K562 (cell line): ENCODE data around the gene PDK1. TPM values are rescaled to one million over a fixed set of nuclear protein-coding genes. Genes with fewer than 3 reads are reported as not detected.

Experiments used
- EZH2 ChIP-seq: IDR thresholded peaks from 2 replicates; pipeline ENCODE4 v1.6.1; 2012; ENCODE audit warnings: low read depth, mild to moderate bottlenecking, inconsistent platforms, low read length, borderline replicate concordance
- FOSL1 ChIP-seq: fragments of 200-800 bp; sonication (Bioruptor generic); conservative IDR thresholded peaks from 2 replicates; pipeline ENCODE4 v1.6.1; 2016; ENCODE audit warnings: missing genetic modification characterization, missing compliant biosample characterization
- HDAC2 ChIP-seq: fragments of 450-650 bp; IDR thresholded peaks from 2 replicates; pipeline ENCODE4 v1.6.1; 2016; ENCODE audit warnings: mild to moderate bottlenecking
- IRF2 ChIP-seq: sonication (generic); formaldehyde crosslinking; IDR thresholded peaks from 2 replicates; pipeline ENCODE4 v1.8.1; 2022; ENCODE audit warnings: mild to moderate bottlenecking, missing genetic modification reagents
- JUND ChIP-seq, 2 experiments: IDR thresholded peaks; 2 replicates in 1 of 2; 3 replicates in 1 of 2; pipeline ENCODE4 v1.6.1; 2011; ENCODE audit warnings: borderline replicate concordance in 2 of 2, low read depth in 2 of 2, low read length in 2 of 2, improper control_type of control experiment in 1 of 2, missing biosample characterization in 1 of 2, missing genetic modification characterization in 1 of 2, missing genetic modification reagents in 1 of 2
- LCOR ChIP-seq: sonication (generic); formaldehyde crosslinking; IDR thresholded peaks from 2 replicates; pipeline ENCODE4 v1.8.0; 2022; ENCODE audit warnings: mild to moderate bottlenecking, missing genetic modification reagents
- MEIS2 ChIP-seq: fragments of 450-650 bp; IDR thresholded peaks from 2 replicates; pipeline ENCODE4 v1.6.1; 2014; ENCODE audit warnings: mild to moderate bottlenecking; ENCODE audit not compliant: partially characterized antibody
- NUFIP1 ChIP-seq: fragments of 450-650 bp; IDR thresholded peaks from 2 replicates; pipeline ENCODE4 v1.6.1; 2018; ENCODE audit not compliant: partially characterized antibody
- RFX1 ChIP-seq: fragments of 450-650 bp; IDR thresholded peaks from 2 replicates; pipeline ENCODE4 v1.6.1; 2016; ENCODE audit warnings: mild to moderate bottlenecking, moderate library complexity
- SNRNP70 ChIP-seq: fragments of 200-400 bp; formaldehyde crosslinking; optimal IDR thresholded peaks from 2 replicates; pipeline ENCODE3; 2017; ENCODE audit warnings: low read depth, low read length
- THAP12 ChIP-seq: fragments of 250-450 bp; sonication (Bioruptor Pico); IDR thresholded peaks from 2 replicates; pipeline ENCODE4 v1.9.0; 2021; ENCODE audit warnings: mild to moderate bottlenecking, inconsistent platforms
- ZNF133 ChIP-seq: fragments of 250-450 bp; sonication (Bioruptor Pico); IDR thresholded peaks from 2 replicates; pipeline ENCODE4 v1.4.0; 2020; ENCODE audit warnings: mild to moderate bottlenecking
- ZNF263 ChIP-seq: sonication (generic); formaldehyde crosslinking; IDR thresholded peaks from 2 replicates; pipeline ENCODE4 v1.8.0; 2022; ENCODE audit warnings: mild to moderate bottlenecking, missing genetic modification reagents, borderline replicate concordance
- ZNF311 ChIP-seq: fragments of 250-450 bp; sonication (Bioruptor Pico); IDR thresholded peaks from 2 replicates; pipeline ENCODE4 v1.4.0; 2020; ENCODE audit warnings: mild to moderate bottlenecking, moderate library complexity
- polyA plus RNA-seq, 8 experiments: library from polyadenylated mRNA; depleted of rRNA in 4 of 8; stranded (reverse) in 5 of 8; unstranded in 3 of 8; fragments of >200 nt; fragmentation: Nextera tagmentation in 2 of 8; fragmentation: Illumina TruSeq in 1 of 8; extraction: Ambion mirVana in 2 of 8; extraction: Trizol in 1 of 8; gene quantifications; 2 replicates each; pipeline versions ENCODE4 v1.2.1 to v1.2.3, GENCODE V29; 2011 to 2014; ENCODE audit warnings: inconsistent platforms in 1 of 8, missing spikeins in 1 of 8
- total RNA-seq, 7 experiments: library from RNA; depleted of rRNA in 6 of 7; stranded (reverse); fragments of >200 nt in 6 of 7; fragmentation: Illumina TruSeq in 2 of 7; extraction: Trizol in 2 of 7; gene quantifications; 2 replicates each; pipeline versions ENCODE4 v1.2.1 to v1.2.3, GENCODE V29; 2011 to 2021; ENCODE audit warnings: low replicate concordance in 1 of 7
- TF ChIP-seq, protein P1 (sequence below): fragments of 250-450 bp; sonication (Bioruptor Pico); IDR thresholded peaks from 2 replicates; pipeline ENCODE4 v1.4.0; 2020; ENCODE audit warnings: mild to moderate bottlenecking, moderate library complexity
- TF ChIP-seq, protein P2 (sequence below): fragments of 250-450 bp; sonication (Bioruptor Pico); IDR thresholded peaks from 2 replicates; pipeline ENCODE4 v1.4.0; 2020; ENCODE audit warnings: mild to moderate bottlenecking, moderate library complexity, borderline replicate concordance
- TF ChIP-seq, protein P3 (sequence below), 2 experiments: fragments of 450-650 bp in 1 of 2; IDR thresholded peaks; 2 replicates each; pipeline ENCODE4 v1.6.1; 2011 to 2017; ENCODE audit warnings: low read depth in 2 of 2, antibody characterized with exemption in 1 of 2, borderline replicate concordance in 1 of 2, low read length in 1 of 2, mild to moderate bottlenecking in 1 of 2, mixed read lengths in 1 of 2; ENCODE audit not compliant: control insufficient read depth in 1 of 2

PDK1 gene
- total and polyA plus RNA-seq, 9 of the 15 experiments (the other 6 are each of a cell fraction or from before 2014, with no cell fraction given): 3.5 to 176 (median 13.9) TPM

DNA sequence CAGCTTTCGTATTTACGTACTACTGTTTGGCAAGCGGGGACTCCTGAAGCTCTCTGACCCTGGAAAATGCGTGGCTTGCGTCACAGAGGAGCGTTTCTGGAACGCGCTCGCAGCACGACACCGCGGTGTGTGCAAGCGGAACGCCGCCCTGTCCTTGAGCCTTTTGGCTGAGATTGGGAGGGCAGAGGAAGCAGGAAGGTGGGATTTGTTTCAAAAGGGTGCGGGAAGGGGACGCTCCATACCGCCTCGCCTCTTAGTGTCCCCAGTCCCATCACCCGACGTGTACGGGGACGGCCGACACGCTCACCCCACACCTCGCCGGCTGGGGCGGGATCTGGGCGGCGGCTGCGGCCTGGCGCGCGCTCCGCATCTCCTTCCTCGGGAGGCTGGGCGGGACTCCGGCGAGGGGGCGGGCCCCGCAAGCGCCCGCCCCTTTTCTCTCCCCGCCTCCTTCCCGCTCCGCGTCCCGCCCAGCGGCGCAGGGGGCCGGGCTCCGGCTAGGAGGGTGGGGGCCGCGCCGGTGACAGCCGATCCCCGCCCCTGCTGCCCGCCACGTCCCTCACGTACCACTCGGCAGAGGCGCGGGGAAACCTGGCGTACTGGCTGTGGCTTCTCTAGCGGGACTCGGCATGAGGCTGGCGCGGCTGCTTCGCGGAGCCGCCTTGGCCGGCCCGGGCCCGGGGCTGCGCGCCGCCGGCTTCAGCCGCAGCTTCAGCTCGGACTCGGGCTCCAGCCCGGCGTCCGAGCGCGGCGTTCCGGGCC, at the start of gene PDK1 (continued):
- no peak for TF ChIP-seq NUFIP1
- TF ChIP-seq SNRNP70: no peak
- no peak for TF ChIP-seq RFX1
- TF ChIP-seq FOSL1 (tag): no peak
- no peak for TF ChIP-seq EZH2
- peak; percentile 86 for TF ChIP-seq LCOR (CRISPR knock-in tag)
- peak; percentile 30; the same call in 1 of the 2 replicates for TF ChIP-seq THAP12 (CRISPR knock-in tag)
- no peak for TF ChIP-seq ZNF133
- TF ChIP-seq, protein P1, sequence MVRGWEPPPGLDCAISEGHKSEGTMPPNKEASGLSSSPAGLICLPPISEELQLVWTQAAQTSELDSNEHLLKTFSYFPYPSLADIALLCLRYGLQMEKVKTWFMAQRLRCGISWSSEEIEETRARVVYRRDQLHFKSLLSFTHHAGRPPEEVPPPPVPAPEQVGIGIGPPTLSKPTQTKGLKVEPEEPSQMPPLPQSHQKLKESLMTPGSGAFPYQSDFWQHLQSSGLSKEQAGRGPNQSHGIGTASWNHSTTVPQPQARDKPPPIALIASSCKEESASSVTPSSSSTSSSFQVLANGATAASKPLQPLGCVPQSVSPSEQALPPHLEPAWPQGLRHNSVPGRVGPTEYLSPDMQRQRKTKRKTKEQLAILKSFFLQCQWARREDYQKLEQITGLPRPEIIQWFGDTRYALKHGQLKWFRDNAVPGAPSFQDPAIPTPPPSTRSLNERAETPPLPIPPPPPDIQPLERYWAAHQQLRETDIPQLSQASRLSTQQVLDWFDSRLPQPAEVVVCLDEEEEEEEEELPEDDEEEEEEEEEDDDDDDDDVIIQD (CRISPR knock-in tag): no peak
- no peak for TF ChIP-seq IRF2 (CRISPR knock-in tag)
- no peak; the same call in 1 of the 2 replicates for TF ChIP-seq ZNF263 (CRISPR knock-in tag)
- TF ChIP-seq, protein P2, sequence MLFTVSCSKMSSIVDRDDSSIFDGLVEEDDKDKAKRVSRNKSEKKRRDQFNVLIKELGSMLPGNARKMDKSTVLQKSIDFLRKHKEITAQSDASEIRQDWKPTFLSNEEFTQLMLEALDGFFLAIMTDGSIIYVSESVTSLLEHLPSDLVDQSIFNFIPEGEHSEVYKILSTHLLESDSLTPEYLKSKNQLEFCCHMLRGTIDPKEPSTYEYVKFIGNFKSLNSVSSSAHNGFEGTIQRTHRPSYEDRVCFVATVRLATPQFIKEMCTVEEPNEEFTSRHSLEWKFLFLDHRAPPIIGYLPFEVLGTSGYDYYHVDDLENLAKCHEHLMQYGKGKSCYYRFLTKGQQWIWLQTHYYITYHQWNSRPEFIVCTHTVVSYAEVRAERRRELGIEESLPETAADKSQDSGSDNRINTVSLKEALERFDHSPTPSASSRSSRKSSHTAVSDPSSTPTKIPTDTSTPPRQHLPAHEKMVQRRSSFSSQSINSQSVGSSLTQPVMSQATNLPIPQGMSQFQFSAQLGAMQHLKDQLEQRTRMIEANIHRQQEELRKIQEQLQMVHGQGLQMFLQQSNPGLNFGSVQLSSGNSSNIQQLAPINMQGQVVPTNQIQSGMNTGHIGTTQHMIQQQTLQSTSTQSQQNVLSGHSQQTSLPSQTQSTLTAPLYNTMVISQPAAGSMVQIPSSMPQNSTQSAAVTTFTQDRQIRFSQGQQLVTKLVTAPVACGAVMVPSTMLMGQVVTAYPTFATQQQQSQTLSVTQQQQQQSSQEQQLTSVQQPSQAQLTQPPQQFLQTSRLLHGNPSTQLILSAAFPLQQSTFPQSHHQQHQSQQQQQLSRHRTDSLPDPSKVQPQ (CRISPR knock-in tag): no peak
- TF ChIP-seq JUND (IDR thresholded peaks at IDR 0.05; ENCODE audit: borderline replicate concordance, low read depth, low read length): peak; percentile 20; the same call in 1 of the 2 replicates
- TF ChIP-seq JUND (tag; IDR thresholded peaks at IDR 0.05; ENCODE audit: borderline replicate concordance, low read depth, low read length): no peak; the same call in 2 of the 3 replicates
- peak; percentile 35 for TF ChIP-seq MEIS2
- no peak for TF ChIP-seq ZNF311 (CRISPR knock-in tag)
- peak; percentile 68 for TF ChIP-seq HDAC2
- TF ChIP-seq, protein P3, sequence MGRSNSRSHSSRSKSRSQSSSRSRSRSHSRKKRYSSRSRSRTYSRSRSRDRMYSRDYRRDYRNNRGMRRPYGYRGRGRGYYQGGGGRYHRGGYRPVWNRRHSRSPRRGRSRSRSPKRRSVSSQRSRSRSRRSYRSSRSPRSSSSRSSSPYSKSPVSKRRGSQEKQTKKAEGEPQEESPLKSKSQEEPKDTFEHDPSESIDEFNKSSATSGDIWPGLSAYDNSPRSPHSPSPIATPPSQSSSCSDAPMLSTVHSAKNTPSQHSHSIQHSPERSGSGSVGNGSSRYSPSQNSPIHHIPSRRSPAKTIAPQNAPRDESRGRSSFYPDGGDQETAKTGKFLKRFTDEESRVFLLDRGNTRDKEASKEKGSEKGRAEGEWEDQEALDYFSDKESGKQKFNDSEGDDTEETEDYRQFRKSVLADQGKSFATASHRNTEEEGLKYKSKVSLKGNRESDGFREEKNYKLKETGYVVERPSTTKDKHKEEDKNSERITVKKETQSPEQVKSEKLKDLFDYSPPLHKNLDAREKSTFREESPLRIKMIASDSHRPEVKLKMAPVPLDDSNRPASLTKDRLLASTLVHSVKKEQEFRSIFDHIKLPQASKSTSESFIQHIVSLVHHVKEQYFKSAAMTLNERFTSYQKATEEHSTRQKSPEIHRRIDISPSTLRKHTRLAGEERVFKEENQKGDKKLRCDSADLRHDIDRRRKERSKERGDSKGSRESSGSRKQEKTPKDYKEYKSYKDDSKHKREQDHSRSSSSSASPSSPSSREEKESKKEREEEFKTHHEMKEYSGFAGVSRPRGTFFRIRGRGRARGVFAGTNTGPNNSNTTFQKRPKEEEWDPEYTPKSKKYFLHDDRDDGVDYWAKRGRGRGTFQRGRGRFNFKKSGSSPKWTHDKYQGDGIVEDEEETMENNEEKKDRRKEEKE (IDR thresholded peaks at IDR 0.05; ENCODE audit: borderline replicate concordance in 1 of 2, control insufficient read depth in 1 of 2, low read depth in 2 of 2, low read length in 1 of 2): no peak
